Stimulated activated CD8-positive, alpha-beta memory T cell treated with anti-CD3 and anti-CD28 coated beads, Interleukin-7, amount 100 ng/mL, for 24 hours (primary cell): Measurements from ENCODE around the gene SLC7A7.
"Not testable (repeated sequence)": the region's sequence is repeated elsewhere in the genome, so short reads cannot be mapped to it uniquely, and the experiment has no call there.

ENCODE experiments used
- DNase-seq: peaks from one replicate; pipeline ENCODE4 v3.0.0-alpha.2; 2020; ENCODE audit warnings: low read depth

The SLC7A7 gene

GRCh38 chr14:22792158-22792557, 23.1 kb downstream of the SLC7A7 start:
- DNase-seq = no peak

- DNase-seq = no peak
Observed at GRCh38 chr14:22791301-22791700, 23.9 kb downstream of the SLC7A7 start.

- no peak for DNase-seq
Observed at GRCh38 chr14:22786685-22787084, 28.6 kb downstream of the SLC7A7 start.

GRCh38 chr14:22781301-22781991, 33.8 kb downstream of the SLC7A7 start:
- no peak for DNase-seq

- no peak for DNase-seq
Observed at GRCh38 chr14:22780941-22781300, 34.3 kb downstream of the SLC7A7 start.

- no peak for DNase-seq
Observed at GRCh38 chr14:22780105-22780679, 35.0 kb downstream of the SLC7A7 start.

- DNase-seq = no peak
Observed at GRCh38 chr14:22778084-22778483, 37.2 kb downstream of the SLC7A7 start.

- DNase-seq = not testable (repeated sequence)
Observed at GRCh38 chr14:22776849-22777248, 38.4 kb downstream of the SLC7A7 start.

GRCh38 chr14:22776215-22776614, 39.0 kb downstream of the SLC7A7 start:
- DNase-seq = no peak

- no peak for DNase-seq
Observed at GRCh38 chr14:22774011-22774706, 41.1 kb downstream of the SLC7A7 start.

GRCh38 chr14:22773162-22774010, 41.8 kb downstream of the SLC7A7 start:
- DNase-seq = no peak

- DNase-seq = no peak
Observed at GRCh38 chr14:22772725-22773124, 42.5 kb downstream of the SLC7A7 start.

- no peak for DNase-seq
Observed at GRCh38 chr14:22770481-22771187, 44.6 kb downstream of the SLC7A7 start.

- DNase-seq = no peak
Observed at GRCh38 chr14:22769369-22769768, 45.9 kb downstream of the SLC7A7 start.

- DNase-seq = no peak
Observed at GRCh38 chr14:22768947-22769346, 46.3 kb downstream of the SLC7A7 start.

GRCh38 chr14:22767323-22767589, 48.0 kb downstream of the SLC7A7 start:
- no peak for DNase-seq

GRCh38 chr14:22766457-22767322, 48.5 kb downstream of the SLC7A7 start, which contains the start of gene OXA1L:
TSS of gene OXA1L (plus strand) at chr14:22766688. CDS start at chr14:22766702, 14 bp downstream.
- peak; percentile 85 for DNase-seq

- DNase-seq = no peak
Observed at GRCh38 chr14:22764382-22764781, 50.9 kb downstream of the SLC7A7 start.

GRCh38 chr14:22761734-22762133, 53.5 kb downstream of the SLC7A7 start:
- DNase-seq = no peak

GRCh38 chr14:22757972-22758650, 57.1 kb downstream of the SLC7A7 start:
- DNase-seq = not testable (repeated sequence)
